CMK (cell line): ENCODE results near the gene TMEM150C.
"Not testable (repeated sequence)": the region's sequence is repeated elsewhere in the genome, so short reads cannot be mapped to it uniquely, and the experiment has no call there.

ENCODE experiments used
- DNase-seq: peaks from one replicate; pipeline ENCODE4 v3.0.0-alpha.2; 2010; ENCODE audit warnings: low read depth

Gene TMEM150C

GRCh38 chr4:82569076-82569475, 7.3 kb upstream of the TMEM150C start:
- DNase-seq = no peak

DNA sequence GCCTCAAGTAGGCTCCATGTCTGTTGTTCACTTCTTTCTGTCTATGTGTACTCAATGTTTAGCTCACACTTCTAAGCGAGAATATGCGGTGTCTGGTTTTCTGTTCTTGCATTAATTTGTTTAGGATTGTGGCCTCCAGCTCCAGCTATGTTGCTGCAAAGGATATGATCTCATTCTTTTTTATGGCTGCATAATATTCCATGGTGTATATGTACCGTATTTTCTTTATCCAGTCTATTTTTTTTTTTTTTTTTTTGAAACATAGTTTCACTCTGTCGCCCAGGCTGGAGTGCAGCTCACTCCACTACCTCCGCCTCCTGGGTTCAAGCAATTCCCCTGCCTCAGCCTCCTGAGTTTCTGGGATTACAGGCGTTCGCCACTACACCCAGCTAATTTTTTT, 5.7 kb upstream of the TMEM150C start:
- no peak for DNase-seq

DNA sequence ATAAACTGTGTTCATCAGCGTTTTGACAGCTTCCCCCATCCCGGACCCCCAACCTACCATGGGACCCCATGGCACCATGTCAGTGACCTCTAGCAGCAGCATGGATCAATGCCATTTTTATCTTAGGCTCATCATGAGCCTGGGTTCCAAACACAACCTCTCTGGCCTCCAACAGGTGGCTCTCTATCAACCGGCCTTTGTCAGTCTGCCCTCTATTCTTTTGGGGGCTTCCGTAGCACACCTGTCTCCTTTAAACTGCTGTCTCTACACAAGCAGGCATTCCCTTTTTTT, 721 bp upstream of the TMEM150C start:
- no peak for DNase-seq

- DNase-seq = no peak
Measured at GRCh38 chr4:82560853-82561785, 669 bp downstream of the TMEM150C start.

DNA sequence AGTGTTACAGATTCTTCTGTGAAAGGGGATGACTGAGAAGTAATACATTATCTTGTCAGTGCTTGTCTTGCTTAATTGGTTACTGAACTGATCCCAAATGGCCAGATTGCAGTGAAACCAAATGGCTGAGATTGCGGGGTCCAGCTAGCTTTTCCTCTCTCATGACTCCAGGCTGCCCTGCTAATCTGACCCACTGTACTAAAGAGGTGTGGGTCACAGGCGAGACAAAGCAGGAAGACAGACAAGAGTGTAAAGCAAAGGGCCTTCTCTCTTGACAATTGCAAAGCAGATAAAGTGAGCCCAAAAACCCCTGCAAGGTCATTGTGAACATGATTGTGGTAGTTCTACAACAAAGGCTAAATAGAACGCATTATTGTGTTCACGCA, 2.1 kb downstream of the TMEM150C start:
- no peak for DNase-seq

DNA sequence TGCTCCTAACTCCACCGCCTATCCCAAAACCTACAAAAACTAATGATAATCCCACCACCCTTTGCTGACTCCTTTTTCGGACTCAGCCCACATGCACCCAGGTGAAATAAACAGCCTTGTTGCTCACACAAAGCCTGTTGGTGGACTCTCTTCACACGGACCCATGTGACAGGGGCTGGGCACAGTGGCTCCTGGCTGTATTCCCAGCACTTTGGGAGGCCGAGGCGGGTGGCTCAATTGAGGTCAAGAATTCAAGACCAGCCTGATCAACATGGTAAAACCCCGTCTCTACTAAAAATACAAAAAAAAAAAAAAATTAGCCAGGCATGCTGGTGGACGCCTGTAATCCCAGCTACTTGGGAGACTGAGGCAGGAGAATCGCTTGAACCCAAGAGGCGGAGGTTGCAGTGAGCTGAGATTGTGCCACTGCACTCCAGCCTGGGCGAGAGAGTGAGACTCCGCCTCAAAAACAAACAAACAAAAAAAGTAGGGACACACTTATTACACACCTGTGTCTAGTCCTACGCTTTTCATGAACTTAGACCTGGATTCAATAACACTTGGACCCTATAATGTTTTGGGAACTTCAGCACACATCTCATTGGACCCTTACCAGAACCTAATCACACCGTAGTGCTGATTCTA, 2.6 kb downstream of the TMEM150C start:
- not testable (repeated sequence) for DNase-seq

GRCh38 chr4:82555276-82555675, 6.5 kb downstream of the TMEM150C start:
- DNase-seq = peak; percentile 45

- DNase-seq = no peak
Measured at GRCh38 chr4:82553020-82553419, 8.8 kb downstream of the TMEM150C start.

GRCh38 chr4:82551734-82552133, 10.1 kb downstream of the TMEM150C start:
- DNase-seq = no peak

DNA sequence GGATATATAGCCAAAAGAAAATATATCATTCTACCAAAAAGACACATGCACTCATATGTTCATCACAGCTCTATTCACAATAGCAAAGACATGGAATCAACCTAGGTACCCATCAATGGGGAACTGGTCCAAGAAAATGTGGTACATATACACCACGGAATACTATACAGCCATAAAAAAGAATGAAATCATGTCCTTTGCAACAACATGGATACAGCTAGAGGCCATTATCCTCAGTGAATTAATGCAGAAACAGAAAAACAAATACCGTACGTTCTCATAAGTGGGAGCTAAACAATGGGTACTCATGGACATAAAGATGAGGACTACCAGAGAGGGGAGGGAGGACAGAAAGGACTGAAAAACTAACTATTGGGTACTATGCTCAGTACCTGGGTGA, 13.9 kb downstream of the TMEM150C start:
- DNase-seq = not testable (repeated sequence)

DNA sequence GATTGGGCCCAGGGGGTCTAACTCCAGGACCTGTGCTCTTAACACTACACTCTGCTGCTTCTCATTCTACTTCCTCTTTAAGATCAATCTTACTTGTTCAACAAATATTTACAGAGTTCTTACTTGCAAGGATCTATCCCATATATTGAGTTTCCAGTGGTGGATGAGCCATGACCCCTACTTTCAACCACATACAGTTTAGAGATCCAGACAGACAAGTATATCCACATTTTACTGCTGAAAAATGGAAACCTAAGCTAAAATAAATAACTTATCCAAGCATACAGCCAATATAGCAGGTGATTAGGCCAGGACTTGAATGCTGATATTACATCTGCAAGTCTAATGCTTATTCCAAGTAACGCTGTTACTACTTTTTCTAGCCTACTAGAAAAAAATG, 18.7 kb downstream of the TMEM150C start:
- no peak for DNase-seq

DNA sequence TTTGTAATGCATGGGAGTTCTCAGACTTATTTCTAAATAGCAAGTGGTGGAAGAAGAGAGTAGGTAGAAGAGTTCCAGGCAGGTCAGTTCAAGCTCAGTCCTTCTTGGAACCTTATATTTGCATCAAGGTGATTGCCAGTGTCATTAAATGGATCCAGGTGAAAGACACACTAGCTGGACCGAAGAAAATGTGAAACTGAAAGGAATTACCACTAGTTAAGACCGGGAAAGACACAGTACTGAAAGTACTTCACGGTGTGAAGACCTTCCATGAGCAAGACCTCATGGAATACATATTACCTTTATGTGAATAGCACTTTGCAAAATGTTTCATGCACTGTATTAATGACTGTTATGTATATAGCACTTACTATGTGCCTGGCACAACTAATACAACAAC, 19.1 kb downstream of the TMEM150C start:
- DNase-seq = no peak

DNA sequence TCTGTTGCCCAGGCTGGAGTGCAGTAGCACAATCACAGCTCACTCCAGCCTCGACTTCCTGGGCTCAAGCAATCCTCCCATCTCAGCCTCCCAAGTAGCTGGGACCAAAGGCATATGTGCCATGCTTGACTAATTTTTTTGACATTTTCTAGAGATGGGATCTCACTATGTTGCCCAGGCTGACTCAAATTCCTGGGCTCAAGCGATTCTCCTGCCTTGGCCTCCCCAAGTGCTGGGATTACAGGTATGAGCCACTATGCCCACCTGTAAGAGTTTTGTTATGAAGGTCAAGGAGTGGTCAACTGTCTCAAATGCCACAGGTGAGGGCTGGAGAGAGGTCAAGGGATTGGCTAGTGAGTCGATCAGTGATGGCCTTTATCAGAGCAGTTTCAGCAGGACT, 32.5 kb downstream of the TMEM150C start:
- no peak for DNase-seq

DNA sequence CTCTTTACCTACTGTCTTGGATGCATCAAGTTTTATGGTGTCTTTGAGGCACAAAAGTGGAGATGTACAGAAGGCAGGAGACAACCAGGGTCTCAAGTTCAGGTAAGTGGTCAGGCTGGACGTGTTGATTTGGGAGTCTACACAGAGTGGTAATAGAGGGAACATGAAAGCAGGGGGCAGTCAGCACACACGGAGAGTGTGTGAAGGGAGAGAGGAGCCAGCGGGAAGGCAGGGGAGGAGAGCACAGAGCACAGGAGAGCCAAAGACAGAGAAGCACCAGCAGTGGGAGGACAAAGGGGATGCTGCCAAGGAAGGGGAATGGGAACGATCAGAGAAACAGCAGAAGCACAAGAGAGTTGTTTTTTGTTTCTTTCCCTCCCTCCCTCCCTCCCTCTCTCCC, 32.9 kb downstream of the TMEM150C start:
- DNase-seq = no peak

DNA sequence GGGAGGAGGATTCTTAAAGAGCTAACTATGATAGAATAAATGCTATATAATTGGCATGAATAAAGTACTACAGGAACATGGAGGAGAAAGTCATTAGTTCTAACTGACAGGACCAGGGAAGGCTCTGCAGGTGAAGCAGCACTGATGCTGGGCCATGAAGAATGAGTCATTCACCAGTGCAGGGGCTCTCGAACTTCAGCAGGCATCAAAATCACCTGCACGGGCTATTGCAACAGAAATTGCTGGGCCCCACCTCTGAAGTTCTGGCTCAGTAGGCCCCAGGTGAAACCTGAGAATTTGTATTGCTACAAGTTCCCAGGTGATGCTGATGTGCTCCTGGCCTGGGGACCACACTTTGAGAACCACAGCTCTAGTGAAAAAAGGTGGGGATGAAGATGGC, 33.7 kb downstream of the TMEM150C start:
- no peak for DNase-seq

DNA sequence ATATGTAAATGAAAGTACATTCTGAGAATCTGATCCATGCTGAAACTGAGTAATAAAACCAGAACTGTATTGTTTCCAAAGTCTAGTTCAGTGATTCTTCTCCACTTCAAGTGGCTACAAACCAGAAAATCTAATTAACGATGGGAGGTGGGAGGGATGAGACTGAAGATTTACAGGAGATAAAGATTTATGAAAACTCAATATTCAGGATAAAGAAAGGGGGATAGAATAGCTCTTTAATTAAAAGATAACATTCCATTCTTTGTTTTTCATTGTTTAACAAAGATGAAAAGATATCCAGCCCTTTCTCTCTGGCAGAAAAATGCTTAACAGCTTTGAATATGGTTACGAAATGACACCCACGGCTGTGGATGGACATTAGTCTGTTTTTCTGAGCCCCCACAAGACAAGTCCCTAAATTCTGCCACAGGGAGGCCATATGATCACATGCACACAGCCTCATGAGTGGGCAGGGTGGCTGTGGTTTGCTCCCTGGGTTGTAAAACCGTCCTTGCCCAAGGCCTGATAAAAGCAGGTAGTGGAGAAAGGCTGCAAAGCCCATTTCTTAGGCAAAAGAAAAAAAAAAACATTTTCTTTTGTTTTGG, 36.4 kb downstream of the TMEM150C start:
- DNase-seq = no peak

- DNase-seq = no peak
Measured at GRCh38 chr4:82524570-82525152, 37.1 kb downstream of the TMEM150C start.

DNA sequence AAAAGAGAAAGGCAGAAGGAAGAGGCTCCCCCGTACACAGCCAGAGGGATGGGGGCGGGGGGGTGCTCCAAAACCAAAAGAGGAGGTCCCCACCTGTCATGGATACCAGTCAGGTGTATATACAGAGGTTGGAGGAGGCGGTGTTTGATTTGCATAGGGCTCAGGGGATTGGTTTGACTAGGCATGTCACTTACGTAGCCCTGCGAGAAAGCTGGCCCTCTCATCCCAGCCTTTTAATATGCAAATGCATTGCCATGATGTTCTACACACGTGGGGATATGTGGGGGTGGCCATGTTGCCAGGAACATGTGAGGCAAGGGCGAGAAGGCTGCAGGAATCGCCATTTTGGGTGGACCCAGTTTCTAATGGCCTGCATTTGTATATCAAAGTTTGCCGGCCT, 38.6 kb downstream of the TMEM150C start:
- no peak for DNase-seq

DNA sequence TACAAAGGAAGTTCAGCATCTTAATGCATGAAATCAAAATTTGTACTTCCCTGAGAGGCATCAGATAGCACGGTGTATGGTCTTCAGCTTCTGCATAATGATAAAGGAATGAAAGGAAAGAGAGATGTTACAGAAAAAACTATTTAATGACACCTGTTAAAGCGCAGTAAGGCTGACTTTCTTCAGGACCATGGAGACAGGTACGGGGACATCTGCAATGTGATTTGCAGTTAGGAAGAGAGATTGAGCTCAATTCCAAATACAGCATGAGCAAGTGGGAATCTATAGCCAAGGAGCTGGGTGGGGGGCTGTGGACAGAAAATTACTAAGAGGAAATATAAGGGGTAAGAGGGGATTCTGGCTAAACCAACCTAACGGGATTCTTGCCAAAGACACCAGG, 39.3 kb downstream of the TMEM150C start:
- DNase-seq = no peak

DNA sequence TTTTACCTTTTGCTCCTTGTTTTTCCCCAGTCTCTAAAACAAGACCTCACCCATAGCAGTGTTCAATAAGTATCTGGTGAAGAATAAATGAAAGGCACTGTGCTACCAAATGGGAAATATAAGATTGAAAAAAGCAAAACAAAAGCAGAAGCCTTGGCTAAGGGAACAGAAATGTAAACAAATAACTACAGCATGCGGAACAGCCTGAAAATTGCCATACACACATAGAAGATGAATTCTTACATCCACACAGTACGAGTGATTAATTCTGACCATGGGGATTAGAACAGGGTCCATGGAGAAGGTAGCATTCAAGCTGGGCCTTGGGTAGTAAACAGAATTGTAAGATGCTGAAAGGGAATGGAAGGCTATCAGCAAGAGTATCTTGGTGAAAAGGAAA, 40.5 kb downstream of the TMEM150C start:
- DNase-seq = no peak

DNA sequence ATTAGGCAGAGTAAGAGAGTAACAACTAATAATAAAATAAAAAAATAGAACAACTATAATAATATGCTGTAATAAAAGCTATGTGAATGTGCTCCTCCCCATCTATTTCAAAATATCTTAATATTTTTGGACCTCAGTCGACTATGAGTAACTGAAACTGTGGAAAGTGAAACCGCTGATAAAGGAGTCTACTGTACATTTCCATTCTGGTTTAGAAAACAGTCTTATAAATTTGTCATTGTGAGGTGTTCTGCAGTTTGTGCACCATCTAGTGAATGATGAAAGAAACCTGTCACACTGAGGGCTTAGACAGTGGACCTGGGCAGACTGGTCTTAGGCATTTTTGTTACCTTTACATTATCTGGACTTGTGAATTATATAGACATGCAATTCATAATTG, 42.0 kb downstream of the TMEM150C start:
- DNase-seq = no peak

DNA sequence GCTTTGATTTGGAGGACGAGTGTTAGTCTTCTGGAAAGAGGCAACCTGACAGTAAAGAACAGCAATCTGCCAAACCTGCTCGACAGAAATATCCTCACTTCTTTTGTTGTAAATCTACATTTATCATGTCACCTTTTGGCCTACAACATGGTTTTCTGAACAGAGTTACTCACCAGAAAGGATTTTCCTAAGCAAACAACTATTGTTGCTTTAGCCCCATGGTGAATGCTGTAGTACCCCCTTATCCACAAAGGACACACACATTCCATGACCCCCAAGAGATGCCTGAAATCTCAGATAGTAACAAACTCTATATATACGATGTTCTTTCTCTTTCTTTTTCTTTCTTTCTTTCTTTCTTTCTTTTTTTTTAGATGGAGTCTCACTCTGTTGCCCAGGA, 42.7 kb downstream of the TMEM150C start:
- DNase-seq = no peak

- no peak for DNase-seq
Measured at GRCh38 chr4:82517043-82517442, 44.7 kb downstream of the TMEM150C start.
